Amniotic stem cell (primary cell): ENCODE results near the gene PTPRG.

ENCODE experiments used
- DNase-seq: peaks from one replicate; lab custom pipeline; 2025; lab: John Stamatoyannopoulos, UW

The PTPRG gene

DNA sequence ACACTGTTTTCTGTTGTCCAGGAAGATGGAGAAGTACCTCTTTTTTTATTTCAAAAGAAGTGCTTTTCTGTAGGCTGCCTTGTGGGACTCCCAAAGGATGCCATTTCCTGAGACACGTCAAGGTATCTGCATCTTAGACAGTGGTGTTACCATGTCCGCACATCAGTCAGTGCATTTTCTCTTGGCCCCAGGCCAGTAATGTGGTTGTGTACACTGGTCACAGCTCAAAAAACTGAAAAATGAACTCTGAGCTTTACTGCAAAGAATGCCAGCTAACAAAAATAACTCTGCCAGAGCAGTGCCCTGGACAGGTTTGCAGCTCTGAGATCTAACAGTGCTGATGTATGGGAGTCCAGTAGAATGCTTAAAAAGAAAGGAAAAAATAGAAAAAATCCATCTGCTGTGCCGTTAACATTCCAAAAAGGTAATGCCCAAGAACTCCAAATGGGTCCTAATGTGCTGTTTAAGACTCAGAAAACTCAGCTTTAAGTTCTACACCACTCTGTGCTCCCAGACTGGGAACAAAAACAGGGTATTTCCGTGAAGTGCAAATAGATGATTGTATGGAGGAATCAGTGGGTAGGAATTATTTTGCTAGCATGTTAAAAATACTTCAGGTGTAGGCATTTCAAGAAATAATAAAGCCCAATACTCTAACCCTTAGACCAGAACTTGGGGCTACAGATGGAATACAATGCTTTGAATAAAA lies 496.1 kb downstream of the PTPRG start:
- DNase-seq: no peak

DNA sequence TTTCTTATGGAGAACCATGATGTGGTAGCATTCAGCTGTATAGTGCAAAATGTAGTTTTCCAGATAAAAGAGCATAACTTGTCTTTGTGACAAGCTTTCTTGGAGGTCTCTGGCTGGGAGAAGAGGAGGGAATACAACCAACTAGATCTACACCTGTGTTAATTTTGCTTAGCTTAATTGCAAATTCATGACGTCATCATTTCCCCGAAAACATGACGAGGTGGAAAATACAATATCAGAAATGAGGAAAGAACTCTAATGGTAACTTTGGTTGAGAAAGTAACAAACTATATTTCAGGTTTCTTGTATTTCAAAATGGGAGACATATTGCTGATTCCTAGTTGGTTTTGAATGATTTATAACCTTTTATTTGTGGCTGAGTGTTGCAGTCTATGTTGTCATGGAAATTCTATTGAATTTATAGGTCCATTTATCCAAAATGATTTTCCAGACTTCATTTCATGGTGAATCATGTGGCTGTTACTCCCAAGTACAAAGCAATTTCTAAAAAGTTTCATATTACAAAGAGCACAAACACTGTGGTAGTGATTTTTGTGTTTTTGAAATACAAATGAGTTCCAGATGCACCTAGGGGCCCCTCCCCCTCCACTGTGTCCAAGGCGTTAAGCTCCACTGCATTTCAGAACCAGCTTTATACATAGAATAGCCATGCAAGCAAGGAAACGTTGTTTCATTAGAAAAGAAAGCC lies 504.8 kb downstream of the PTPRG start:
- no peak for DNase-seq

DNA sequence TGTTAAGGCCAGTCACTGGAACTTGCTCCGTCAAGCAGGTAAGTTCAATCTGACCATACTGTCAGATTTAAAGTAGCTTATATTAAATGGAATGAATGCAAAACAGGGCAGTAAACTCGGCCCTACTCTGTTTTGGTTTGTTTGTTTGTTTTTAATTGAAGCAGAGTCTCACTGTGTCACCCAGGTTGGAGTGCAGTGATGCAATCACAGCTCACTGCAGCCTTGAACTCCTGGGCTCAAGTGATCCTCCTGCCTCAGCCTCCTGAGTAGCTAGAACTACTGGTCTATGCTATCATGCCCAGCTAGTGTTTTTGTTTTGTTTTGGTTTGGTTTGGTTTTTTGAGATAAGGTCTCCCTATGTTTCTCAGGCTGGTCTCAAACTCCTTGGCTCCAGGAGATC lies 507.0 kb downstream of the PTPRG start:
- no peak for DNase-seq

DNA sequence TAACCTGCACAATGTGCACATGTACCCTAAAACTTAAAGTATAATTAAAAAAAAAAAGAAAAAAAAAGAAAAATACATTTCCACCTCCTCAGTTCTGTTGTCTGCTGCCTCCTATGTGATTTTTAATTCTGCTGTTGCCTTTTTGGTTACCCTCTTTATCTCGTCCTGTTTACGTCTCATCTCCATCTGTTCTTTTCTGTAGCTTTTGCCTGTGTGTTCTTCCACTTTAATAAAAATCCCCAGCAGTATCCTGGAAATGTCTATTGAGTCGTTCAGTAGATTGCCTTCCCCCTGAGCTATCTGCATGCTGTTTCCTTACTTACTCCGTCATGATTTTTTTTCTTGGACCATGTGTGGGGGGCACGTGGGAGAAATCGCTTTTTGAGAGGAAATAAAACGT lies 509.5 kb downstream of the PTPRG start:
- DNase-seq: no peak

DNA sequence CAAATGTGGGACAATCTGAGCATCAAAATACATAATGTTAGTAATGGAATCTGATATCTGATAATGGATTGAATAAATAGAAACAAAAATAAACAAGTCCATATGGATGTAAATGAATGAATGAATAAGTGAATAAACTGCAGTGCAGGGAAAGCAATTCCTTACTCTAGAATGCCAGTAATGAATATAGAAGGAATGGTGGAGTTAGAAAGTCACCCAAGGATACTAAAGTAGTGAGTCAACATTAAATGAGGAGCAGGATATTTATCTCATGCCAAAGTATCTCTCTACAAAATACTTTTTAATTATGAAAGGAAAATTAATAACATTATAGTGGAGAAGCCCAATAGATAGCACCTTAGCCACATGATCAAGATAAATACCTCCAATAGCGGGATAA lies 511.7 kb downstream of the PTPRG start:
- no peak for DNase-seq

DNA sequence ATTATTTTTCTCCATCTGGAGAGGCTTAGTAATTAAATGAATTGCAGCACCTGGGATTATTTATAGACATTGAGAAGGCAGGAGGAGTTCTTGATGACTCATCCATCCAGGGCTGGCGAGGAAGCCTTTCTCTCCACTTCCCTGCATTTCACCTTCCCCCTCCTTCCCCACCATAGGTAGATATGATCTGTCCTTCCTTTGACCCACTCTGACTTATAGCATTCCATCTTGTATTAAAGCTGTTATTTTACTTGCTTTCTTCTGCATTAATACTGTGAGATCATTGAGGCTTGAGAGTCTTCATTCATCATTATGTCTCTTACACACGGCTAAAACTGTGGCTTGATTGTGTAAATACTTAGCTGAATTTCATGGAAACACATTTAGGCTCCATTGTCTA lies 523.2 kb downstream of the PTPRG start:
- DNase-seq: no peak

DNA sequence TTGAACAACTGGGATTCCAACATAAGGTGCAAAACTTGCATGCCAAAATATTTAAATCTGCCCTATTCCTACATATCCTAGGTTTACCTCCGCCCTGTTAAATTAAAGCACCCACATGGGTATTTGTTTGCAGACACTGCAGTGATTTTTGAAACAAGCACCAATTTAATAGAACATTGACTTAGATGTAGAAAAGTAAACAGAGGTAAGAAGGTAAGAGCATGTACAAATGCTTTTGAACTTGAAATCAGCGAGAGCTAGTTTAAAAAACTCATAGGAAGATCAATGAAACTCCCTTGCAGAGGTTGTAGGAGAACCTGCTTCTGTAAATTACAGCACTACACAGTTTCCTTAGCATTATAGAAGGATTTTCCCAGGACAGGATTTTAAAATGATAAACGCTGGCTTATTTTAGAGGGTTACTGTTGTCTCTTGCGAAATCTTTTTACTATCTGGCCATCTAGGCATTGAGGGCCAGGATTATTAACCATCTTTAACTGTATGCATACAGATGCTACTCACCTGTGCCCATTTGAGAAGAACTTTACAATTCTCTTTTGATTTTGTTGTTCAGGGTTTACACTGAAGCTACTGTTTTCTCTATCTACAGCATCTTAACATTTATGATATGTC lies 527.2 kb downstream of the PTPRG start:
- DNase-seq: no peak

DNA sequence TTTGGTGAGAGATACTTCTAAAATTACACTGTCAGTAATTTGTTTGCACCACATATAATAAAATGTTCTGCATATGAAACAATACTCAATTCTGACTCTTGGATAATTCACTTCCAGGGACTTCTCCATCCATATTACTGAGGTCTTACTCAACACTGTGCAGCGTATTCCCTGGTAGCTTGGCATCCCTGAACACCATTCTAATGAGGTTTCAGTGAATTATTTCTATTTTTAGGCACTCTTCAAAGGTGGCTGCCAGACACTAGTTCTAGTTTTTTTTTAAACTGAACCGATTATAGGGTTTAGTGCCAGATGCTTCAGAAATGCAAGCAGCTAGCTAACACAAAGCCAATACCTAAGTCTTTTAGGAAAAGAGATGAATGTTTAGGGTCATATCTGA lies 528.7 kb downstream of the PTPRG start:
- no peak for DNase-seq

DNA sequence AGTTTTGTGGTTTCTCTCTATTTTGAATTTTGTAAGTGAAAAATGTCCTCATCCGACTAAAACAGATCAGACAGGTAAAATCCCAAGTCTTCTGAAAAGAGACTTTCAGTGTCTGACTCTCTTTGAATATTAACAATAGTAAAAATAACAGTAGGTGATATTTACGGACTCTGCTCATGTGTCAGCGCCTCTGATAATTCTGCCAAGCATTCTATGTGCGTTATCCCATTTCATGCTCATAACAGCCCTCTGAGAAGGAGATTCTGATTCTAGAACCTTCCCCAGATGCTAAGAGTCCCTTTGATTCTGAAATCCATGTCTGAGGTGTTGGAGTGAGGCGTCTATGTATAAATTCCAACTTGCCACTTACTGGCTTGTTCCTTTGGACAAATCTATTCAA lies 529.1 kb downstream of the PTPRG start:
- no peak for DNase-seq

DNA sequence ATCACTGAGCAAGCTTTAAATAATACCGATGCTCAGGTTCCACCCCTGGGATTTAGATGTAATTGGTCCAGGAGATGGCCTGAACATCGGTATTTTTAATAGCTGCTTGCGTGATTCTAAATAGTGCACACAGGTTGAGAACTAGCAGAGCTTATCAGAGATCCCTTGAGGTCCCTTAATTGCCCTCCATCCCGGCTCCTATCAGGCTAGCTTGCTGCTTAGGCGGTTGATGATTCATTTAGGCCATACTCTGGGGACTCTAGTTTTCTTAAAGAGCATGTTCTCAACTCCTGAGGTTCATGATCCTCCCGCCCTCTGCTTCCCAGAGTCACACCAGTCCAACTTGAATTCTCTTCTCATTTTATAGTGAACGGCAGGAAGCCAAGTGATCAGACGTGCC lies 531.7 kb downstream of the PTPRG start:
- no peak for DNase-seq

DNA sequence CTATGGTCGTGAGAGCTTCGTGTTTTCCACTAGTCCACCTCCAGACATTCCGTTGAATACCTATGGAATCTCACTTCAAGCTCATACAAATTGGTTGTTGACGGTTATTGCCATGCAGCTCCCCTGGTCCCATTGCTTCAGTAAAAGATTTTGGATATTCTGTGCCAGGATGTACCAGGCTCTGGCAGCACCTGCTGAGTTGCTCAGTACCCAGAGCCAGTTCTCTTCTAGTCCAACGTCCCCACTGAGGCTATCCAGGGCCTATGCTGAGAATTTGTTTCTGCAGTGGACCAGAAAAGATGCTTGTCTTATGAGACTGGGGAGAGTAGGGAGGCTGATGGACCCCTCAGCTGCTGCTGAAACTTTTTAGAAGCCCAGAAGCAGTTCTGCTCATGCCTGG lies 533.1 kb downstream of the PTPRG start:
- DNase-seq: no peak

DNA sequence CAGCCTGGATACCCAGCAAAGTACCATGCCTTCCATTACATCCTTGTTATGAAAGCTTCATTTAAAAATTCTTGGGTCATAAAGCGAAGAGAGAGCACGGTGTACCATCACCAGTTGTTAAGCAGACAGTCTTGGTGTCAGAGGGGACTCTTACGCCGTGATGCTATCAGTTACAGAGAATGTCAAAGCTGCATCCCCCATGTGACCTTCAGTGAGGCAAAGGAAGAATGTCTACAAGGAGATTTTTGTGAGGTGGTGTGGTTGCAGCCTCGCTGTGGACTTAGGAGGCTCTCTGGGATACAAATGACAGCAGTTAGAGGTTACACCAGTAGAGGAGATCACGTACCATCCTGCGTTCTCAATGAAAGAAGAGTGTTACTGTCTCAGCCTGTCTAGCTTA lies 533.7 kb downstream of the PTPRG start:
- DNase-seq: no peak

DNA sequence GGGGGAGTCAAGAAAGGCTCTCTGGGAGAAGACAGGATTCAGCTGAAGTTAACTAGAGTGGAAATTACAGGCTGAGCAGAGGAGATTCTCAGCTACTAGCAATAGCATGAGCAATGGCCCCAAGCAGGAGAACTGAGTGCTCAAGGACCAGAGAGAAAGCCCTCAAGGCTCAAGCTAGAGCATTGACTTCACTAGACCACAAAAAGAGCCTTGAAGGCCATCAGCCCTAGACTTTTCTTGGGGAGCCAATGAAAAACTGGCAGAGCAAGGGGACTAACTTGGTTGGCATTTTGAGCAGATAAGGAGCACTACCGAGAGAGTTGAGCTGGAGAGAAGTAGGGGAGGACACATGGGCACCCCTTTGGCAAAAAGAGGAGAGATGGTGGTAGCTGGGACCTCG lies 534.4 kb downstream of the PTPRG start:
- no peak for DNase-seq

DNA sequence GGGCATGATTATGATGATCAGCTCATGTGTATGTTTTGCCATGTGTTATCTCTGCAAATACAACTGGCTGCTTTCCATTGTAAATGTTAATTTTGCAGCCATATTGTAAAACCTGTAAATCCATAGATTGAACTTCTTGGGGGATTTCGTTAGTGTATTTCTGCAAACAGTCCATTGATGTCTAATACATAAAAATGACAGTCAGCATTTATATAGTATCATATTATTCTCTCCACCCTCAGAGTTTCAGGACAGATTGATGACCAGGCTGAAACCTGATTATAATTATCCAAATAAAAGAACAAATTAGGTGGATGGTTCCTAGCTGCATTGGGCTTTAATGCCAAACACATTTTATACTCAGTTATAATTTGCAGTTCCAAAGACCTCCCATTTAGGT lies 535.1 kb downstream of the PTPRG start:
- DNase-seq: no peak

DNA sequence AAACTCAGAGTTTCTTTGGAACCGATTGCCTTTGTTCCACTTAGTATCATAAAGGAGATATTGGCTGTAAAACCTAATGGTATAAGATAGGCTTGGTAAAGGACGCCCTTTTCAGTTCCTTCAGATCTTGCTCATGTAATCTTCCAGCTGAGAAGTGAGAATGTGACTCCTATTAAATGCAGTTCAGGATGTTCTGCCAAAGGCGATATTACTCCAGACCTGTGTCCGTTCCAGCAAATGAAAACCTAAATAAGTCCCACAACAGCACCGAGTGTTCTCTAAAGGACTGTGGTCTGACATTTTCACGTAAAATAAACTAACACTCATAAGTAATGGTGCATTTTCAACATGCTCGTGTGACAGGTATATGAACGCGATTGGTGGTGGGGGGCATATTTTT lies 535.8 kb downstream of the PTPRG start:
- no peak for DNase-seq

DNA sequence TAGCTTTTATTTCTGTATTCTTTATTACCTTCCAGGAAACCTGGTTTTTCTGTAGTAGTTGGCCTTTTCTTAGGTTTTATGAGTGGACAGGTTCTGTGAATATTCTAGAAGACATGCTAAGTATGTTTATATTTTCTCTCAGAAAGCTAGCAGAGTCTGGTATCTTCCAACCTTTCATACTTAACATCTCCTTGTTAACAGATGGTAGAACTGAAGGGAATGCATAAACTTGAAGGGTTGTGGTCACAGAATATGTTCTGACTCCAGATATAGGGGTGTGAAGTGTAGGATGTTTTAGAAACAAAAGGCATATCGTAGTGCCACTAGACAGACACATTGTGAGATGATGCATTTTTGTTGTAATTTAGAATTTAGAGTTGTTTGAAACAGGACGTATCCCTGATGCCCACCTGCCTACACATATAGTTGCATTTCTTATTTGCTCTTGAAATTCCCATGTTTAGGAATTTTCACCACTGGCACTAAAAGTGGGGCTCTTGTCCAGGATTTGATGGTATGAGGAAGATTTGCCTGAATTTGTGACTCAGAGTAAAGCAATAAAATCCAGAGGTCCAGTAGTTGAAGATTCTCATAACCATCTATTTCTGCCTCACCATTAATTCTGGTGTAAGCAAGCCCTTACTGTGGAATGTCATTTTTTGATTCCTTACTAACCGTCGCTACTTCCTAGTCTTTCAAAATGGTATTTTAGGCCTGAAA lies 537.4 kb downstream of the PTPRG start:
- DNase-seq: no peak

DNA sequence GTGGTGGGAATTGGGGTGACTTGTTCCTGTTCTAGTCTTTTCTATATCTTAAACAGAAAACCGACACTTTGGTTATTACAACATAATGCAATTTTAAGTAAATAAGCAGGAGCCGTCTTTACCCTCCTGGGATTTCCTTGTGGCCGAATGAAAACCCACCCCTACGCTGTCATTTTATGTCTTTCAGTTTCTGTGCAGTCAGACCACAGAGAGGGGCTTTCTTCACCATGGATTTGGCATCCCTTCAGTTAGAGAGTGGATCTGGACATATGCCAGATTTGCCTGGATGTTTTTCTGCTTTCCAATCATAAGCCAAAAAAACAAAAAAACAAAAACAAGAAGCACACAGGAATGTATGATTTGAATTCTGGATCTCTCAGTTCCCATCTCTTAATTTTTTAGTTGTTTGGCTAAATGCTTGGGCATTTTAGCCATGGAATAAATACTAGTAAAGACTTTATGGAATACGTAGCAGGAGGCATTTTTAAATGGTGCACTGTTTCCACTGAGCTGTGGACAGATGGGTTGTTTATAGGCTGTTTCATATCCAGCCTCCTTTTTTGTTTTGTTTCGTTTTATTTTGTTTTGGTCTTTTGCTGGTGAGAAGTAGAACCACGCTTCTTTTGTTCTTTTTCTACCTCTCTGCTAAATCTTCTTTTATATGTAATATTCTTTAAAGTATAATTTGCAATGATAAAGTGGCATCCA lies 539.1 kb downstream of the PTPRG start:
- DNase-seq: no peak

DNA sequence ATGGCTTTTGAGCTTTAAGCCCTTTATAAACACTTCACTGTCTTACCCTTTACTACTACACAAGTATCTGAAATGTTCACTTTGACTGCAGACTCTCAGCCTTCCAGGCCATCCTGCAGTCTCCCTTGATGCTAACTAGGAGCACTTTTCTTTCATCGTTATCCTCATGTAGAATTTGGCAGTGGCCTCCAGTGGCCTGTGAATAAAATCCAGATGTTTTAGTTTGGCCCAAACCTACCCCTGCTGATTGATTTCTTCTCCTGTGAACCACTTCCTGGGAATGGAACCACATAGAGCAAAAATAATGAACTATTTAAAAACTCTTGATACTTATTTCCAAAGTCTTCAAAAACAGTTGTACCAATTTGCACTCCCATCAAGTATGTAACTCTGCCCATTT lies 540.1 kb downstream of the PTPRG start:
- no peak for DNase-seq

DNA sequence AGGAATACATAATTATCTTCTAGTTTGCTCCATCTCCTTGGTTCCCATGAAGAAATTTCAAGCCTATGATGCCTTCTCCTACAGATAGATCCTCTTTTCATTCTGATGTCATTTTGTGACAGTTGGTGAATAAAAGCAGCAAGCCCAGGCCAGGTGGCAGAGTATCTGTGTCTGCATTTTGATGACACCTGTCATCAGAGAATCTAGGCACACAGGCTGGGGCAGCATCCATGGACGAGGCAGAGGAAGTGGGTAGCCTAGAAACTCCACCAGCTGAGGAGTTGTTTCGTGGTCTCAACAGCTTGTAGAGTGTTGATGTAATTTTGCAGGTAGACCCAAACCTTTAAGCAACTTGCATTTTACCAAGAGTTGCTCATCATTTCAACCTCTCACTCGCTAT lies 542.2 kb downstream of the PTPRG start:
- DNase-seq: no peak

DNA sequence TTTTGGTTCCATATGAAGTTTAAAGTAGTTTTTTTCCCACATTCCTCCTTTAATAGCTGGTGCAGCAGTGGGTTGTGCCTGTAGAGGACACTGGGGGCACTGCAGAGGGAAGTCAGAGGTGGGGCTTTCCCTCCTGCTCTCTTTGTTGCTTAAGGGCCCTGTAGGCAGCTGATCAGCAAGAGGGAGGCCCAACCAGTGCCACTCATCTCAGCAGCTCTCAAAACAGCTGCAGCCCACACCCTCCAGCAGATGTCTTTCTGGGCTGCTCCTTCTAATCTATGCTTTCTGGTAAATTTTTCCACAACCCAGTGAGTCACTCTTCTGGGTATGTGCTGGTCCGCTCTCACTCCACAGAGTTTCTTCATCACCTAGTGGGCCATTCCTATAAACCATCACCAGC lies 548.2 kb downstream of the PTPRG start:
- DNase-seq: peak; percentile 59

DNA sequence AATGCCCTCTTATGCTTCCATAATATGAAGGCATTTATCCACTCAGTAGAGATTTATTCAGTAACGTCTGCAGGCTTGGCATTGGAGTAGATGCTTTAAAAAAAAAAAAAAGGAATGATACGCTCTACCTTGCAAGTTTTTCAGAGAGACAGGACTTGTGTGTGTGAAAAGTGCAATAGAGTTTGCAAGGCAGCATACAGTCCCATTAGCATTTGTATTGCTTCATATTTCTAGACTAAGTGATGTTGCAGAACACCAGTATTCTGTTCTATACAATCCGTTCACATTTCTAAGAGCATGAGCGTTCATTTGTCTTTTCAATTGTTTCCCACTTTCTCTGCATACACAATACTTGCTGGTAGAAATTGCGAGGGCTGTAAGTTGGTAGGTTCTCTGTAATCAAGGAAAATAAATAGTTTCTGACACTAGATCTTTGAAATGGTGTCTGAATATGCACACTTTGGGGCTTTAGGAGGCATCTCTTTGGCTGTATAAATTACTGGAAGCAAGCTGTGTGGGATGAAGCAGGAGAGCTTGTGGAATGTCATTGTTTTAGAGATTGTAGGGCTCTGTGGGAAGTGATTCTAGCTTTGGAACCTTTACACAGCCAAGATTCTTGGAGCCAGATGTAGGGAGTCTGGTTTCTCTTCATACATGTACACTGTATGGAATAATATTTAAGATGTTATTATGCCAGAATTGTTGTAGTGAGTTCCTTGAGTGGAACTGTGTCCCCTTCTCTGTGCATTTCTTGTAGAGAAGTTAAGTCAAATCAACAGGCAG lies 549.3 kb downstream of the PTPRG start:
- no peak for DNase-seq
